H9 (cell line): ENCODE measurements around the gene MAZ. TPM values are rescaled to one million over a fixed set of nuclear protein-coding genes. Genes with fewer than 3 reads are reported as not detected.

Experiments used
- DNase-seq: peaks from one replicate; pipeline ENCODE4 v3.0.0-alpha.2; 2017
- H2AFZ ChIP-seq: one replicate; pipeline ENCODE4 v1.6.1; 2013; ENCODE audit warnings: mild to moderate bottlenecking, low read length, control low read depth, moderate library complexity
- H2AK5ac ChIP-seq: 2 replicates; pipeline ENCODE4 v1.6.1; 2013; ENCODE audit warnings: low read length, control low read depth, mixed read lengths; ENCODE audit not compliant: insufficient read length
- H2BK120ac ChIP-seq: one replicate; pipeline ENCODE4 v1.6.1; 2013; ENCODE audit warnings: low read depth, mild to moderate bottlenecking, low read length, control low read depth, inconsistent platforms; ENCODE audit not compliant: poor library complexity, severe bottlenecking
- H2BK12ac ChIP-seq: 2 replicates; pipeline ENCODE4 v1.6.1; 2013; ENCODE audit warnings: low read length, control low read depth, mixed read lengths, low read depth; ENCODE audit not compliant: insufficient read length
- H2BK15ac ChIP-seq: 2 replicates; pipeline ENCODE4 v1.6.1; 2013; ENCODE audit warnings: low read depth, low read length, control low read depth
- H2BK20ac ChIP-seq: one replicate; pipeline ENCODE4 v1.6.1; 2013; ENCODE audit warnings: low read depth, mild to moderate bottlenecking, low read length, control low read depth, inconsistent platforms; ENCODE audit not compliant: poor library complexity, severe bottlenecking
- H2BK5ac ChIP-seq: 2 replicates; pipeline ENCODE4 v1.6.1; 2013; ENCODE audit warnings: low read length, control low read depth, mixed read lengths; ENCODE audit not compliant: insufficient read length
- H3K14ac ChIP-seq: 2 replicates; pipeline ENCODE4 v1.6.1; 2013; ENCODE audit warnings: low read length, control low read depth; ENCODE audit not compliant: insufficient read depth
- H3K18ac ChIP-seq: 2 replicates; pipeline ENCODE4 v1.6.1; 2013; ENCODE audit warnings: low read depth, mild to moderate bottlenecking, mixed read lengths, low read length, control low read depth; ENCODE audit not compliant: insufficient read length
- H3K23ac ChIP-seq: 2 replicates; pipeline ENCODE4 v1.6.1; 2013; ENCODE audit warnings: low read length, control low read depth, mixed read lengths, low read depth; ENCODE audit not compliant: insufficient read length
- H3K23me2 ChIP-seq: 2 replicates; pipeline ENCODE4 v1.6.1; 2013; ENCODE audit warnings: low read depth, mild to moderate bottlenecking, mixed read lengths, low read length, control low read depth; ENCODE audit not compliant: insufficient read length, poor library complexity, severe bottlenecking
- H3K27ac ChIP-seq: 2 replicates; pipeline ENCODE4 v1.5.1; 2013; ENCODE audit warnings: low read length, control low read depth, mixed read lengths, low read depth; ENCODE audit not compliant: insufficient read length
- H3K27me3 ChIP-seq: 2 replicates; pipeline ENCODE4 v1.6.1; 2013; ENCODE audit warnings: low read length, control low read depth, inconsistent platforms; ENCODE audit not compliant: insufficient read depth
- H3K4ac ChIP-seq: 2 replicates; pipeline ENCODE4 v1.6.1; 2013; ENCODE audit warnings: low read depth, mild to moderate bottlenecking, control low read depth, inconsistent platforms, low read length, moderate library complexity
- H3K4me1 ChIP-seq: 2 replicates; pipeline ENCODE4 v1.6.1; 2013; ENCODE audit warnings: low read length, control low read depth, inconsistent platforms; ENCODE audit not compliant: insufficient read depth
- H3K4me2 ChIP-seq: 2 replicates; pipeline ENCODE4 v1.6.1; 2013; ENCODE audit warnings: low read length, control low read depth, mixed read lengths; ENCODE audit not compliant: insufficient read length, insufficient read depth
- H3K56ac ChIP-seq: 2 replicates; pipeline ENCODE4 v1.6.1; 2013; ENCODE audit warnings: low read depth, mild to moderate bottlenecking, mixed read lengths, low read length, control low read depth; ENCODE audit not compliant: insufficient read length
- H3K79me1 ChIP-seq: 2 replicates; pipeline ENCODE4 v1.6.1; 2013; ENCODE audit warnings: low read depth, mild to moderate bottlenecking, moderate library complexity, low read length, control low read depth, inconsistent platforms; ENCODE audit not compliant: insufficient read depth, poor library complexity, severe bottlenecking
- H3K79me2 ChIP-seq: 2 replicates; pipeline ENCODE4 v1.6.1; 2013; ENCODE audit warnings: low read length, control low read depth, inconsistent platforms; ENCODE audit not compliant: insufficient read depth
- H3K9ac ChIP-seq: 2 replicates; pipeline ENCODE4 v1.6.1; 2013; ENCODE audit warnings: low read length, control low read depth, mixed read lengths; ENCODE audit not compliant: insufficient read length; ENCODE audit errors: extremely low read depth
- H3K9me3 ChIP-seq: one replicate; pipeline ENCODE4 v1.6.1; 2013; ENCODE audit warnings: low read depth, low read length, inconsistent platforms; ENCODE audit not compliant: control insufficient read depth
- H3T11ph ChIP-seq: one replicate; pipeline ENCODE4 v1.6.1; 2013; ENCODE audit warnings: mild to moderate bottlenecking, low read length, control low read depth, inconsistent platforms
- H4K20me1 ChIP-seq: one replicate; pipeline ENCODE4 v1.6.1; 2013; ENCODE audit not compliant: control insufficient read depth, insufficient read length, insufficient read depth
- H4K5ac ChIP-seq: 2 replicates; pipeline ENCODE4 v1.6.1; 2013; ENCODE audit warnings: low read depth, mild to moderate bottlenecking, mixed read lengths, low read length, control low read depth; ENCODE audit not compliant: insufficient read length
- H4K8ac ChIP-seq: replicated peaks from 2 replicates; pipeline ENCODE4 v1.6.1; 2013; ENCODE audit warnings: low read length, control low read depth, mixed read lengths, low read depth; ENCODE audit not compliant: insufficient read length
- H4K91ac ChIP-seq: 2 replicates; pipeline ENCODE4 v1.6.1; 2013; ENCODE audit warnings: low read depth, mild to moderate bottlenecking, moderate library complexity, mixed read lengths, low read length, control low read depth; ENCODE audit not compliant: insufficient read length
- H3K27ac Mint-ChIP-seq, 3 experiments: 2 replicates in 2 of 3; 3 replicates in 1 of 3; pipeline ENCODE4 v1.8.0; 2020 to 2021; ENCODE audit warnings: mixed read lengths in 3 of 3, mild to moderate bottlenecking in 1 of 3, moderate library complexity in 1 of 3
- H3K27me3 Mint-ChIP-seq: 2 replicates; pipeline ENCODE4 v1.8.0; 2021; ENCODE audit warnings: low read depth, mild to moderate bottlenecking, moderate library complexity, mixed read lengths
- H3K36me3 Mint-ChIP-seq, 3 experiments: 2 replicates in 2 of 3; 3 replicates in 1 of 3; pipeline ENCODE4 v1.8.0; 2020 to 2021; ENCODE audit warnings: low read depth in 3 of 3, mixed read lengths in 3 of 3; ENCODE audit not compliant: insufficient read depth in 1 of 3
- H3K4me1 Mint-ChIP-seq, 2 experiments: 2 replicates each; pipeline ENCODE4 v1.8.0; 2020; ENCODE audit warnings: mixed read lengths in 2 of 2
- H3K4me3 Mint-ChIP-seq, 2 experiments: 2 replicates in 1 of 2; 3 replicates in 1 of 2; pipeline ENCODE4 v1.8.0; 2020 to 2021; ENCODE audit warnings: mild to moderate bottlenecking in 2 of 2, mixed read lengths in 2 of 2, moderate library complexity in 1 of 2
- H3K9me3 Mint-ChIP-seq, 2 experiments: 2 replicates in 1 of 2; 3 replicates in 1 of 2; pipeline ENCODE4 v1.8.0; 2020; ENCODE audit warnings: mild to moderate bottlenecking in 2 of 2, mixed read lengths in 2 of 2, moderate library complexity in 1 of 2
- CTCF ChIP-seq: fragments of 200-600 bp; sonication (generic); conservative IDR thresholded peaks from 3 replicates; pipeline ENCODE4 v1.8.0; 2021; ENCODE audit warnings: antibody characterized with exemption, mild to moderate bottlenecking
- WGBS: extraction: QIAGEN DNeasy Blood & Tissue Kit; methylation state at CpG from one replicate; pipeline ENCODE4 v1.1.7; 2013; ENCODE audit warnings: missing lambda C conversion rate, low lambda C conversion rate, mixed read lengths; ENCODE audit not compliant: insufficient read length; ENCODE audit errors: extremely low coverage; 5-methylcytosine and 5-hydroxymethylcytosine counted together
- total RNA-seq: library from RNA; stranded (reverse); gene quantifications from 2 replicates; pipeline ENCODE4 v1.2.1, GENCODE V29; 2021

The MAZ gene
- total RNA-seq, 1 experiment from 2014 or later = 412 TPM

GRCh38 chr16:29811896-29812665 is 5.8 kb downstream of the MAZ start, which contains the start of gene PRRT2:
Gene PRRT2, plus strand, starts transcription at chr16:29812193. Its CDS starts 862 bp downstream, at chr16:29813055.
- peaks cover 49 to 65% of the 10 kb centered on the region in 2 experiments for H3K4me1 Mint-ChIP-seq
- peak; percentile 70 for DNase-seq
- H4K20me1 ChIP-seq = no peaks in the 10 kb centered on the region

More at GRCh38 chr16:29811896-29812665, 5.8 kb downstream of the MAZ start, which contains the start of gene PRRT2:
- Histone ChIP-seq H3T11ph (no peak within 1 kb of the TSS), H3K79me2 (peaks cover 2% of the 10 kb centered on the region; the same call in 1 of the 2 replicates), H3K79me1 (no peaks in the 10 kb centered on the region), H2BK5ac (no peak within 1 kb of the TSS), H3K23me2 (peaks cover 51% of the 10 kb centered on the region), H3K56ac (no peak within 1 kb of the TSS), H2AK5ac (no peak within 1 kb of the TSS), H4K91ac (no peak within 1 kb of the TSS), H2BK12ac (no peak within 1 kb of the TSS), H2BK15ac (no peak within 1 kb of the TSS), H3K27me3 (no peaks in the 10 kb centered on the region), H3K18ac (peak within 1 kb of the TSS; percentile 36), H2BK20ac (no peak within 1 kb of the TSS), H3K4me1 (peaks cover 6% of the 10 kb centered on the region; the same call in 1 of the 2 replicates), H4K5ac (no peak within 1 kb of the TSS), H3K9me3 (no peaks in the 10 kb centered on the region), H2BK120ac (no peak within 1 kb of the TSS), H3K4me2 (peak within 1 kb of the TSS; percentile 78), H2AFZ (no peak within 1 kb of the TSS), H3K27ac (no peak within 1 kb of the TSS), H3K14ac (peak within 1 kb of the TSS; percentile 64), H3K9ac (peak within 1 kb of the TSS; percentile 47), H3K23ac (no peak within 1 kb of the TSS), H3K4ac (no peak within 1 kb of the TSS), H4K8ac (no peak within 1 kb of the TSS)
- H3K27me3 Mint-ChIP-seq = no peaks in the 10 kb centered on the region; the same call in 1 of the 2 replicates
- WGBS = no CpG with 5 or more reads among the region's 69 CpGs
- peak within 1 kb of the TSS; percentile 96 to 99 (median 97) for H3K27ac Mint-ChIP-seq
- no peaks in the 10 kb centered on the region; a peak in 2 of 5 replicates for H3K9me3 Mint-ChIP-seq
- peak within 1 kb of the TSS; percentile 80 to 96 for H3K4me3 Mint-ChIP-seq
- TF ChIP-seq CTCF = no peak
- H3K36me3 Mint-ChIP-seq = peaks cover 13 to 32% (median 15%) of the 10 kb centered on the region in 3 experiments
